Neuron (in vitro differentiated cells): ENCODE data around the gene PPM1M.

Source experiments
- H2AFZ ChIP-seq: one replicate; pipeline ENCODE4 v1.6.1; 2013; ENCODE audit warnings: low read depth, mild to moderate bottlenecking, inconsistent platforms, low read length, moderate library complexity
- H3K27me3 ChIP-seq: one replicate; pipeline ENCODE4 v1.6.1; 2013; ENCODE audit warnings: low read length; ENCODE audit not compliant: insufficient read depth
- H3K36me3 ChIP-seq: one replicate; pipeline ENCODE4 v1.6.1; 2013; ENCODE audit warnings: low read length; ENCODE audit not compliant: insufficient read depth
- H3K4me1 ChIP-seq: one replicate; pipeline ENCODE4 v1.6.1; 2013; ENCODE audit warnings: low read length; ENCODE audit not compliant: insufficient read depth
- H3K4me3 ChIP-seq: 2 replicates; pipeline ENCODE4 v1.5.1; 2013; ENCODE audit warnings: mild to moderate bottlenecking, low read length, moderate library complexity
- H3K9me3 ChIP-seq: one replicate; pipeline ENCODE4 v1.6.1; 2013; ENCODE audit warnings: low read length

PPM1M gene

DNA sequence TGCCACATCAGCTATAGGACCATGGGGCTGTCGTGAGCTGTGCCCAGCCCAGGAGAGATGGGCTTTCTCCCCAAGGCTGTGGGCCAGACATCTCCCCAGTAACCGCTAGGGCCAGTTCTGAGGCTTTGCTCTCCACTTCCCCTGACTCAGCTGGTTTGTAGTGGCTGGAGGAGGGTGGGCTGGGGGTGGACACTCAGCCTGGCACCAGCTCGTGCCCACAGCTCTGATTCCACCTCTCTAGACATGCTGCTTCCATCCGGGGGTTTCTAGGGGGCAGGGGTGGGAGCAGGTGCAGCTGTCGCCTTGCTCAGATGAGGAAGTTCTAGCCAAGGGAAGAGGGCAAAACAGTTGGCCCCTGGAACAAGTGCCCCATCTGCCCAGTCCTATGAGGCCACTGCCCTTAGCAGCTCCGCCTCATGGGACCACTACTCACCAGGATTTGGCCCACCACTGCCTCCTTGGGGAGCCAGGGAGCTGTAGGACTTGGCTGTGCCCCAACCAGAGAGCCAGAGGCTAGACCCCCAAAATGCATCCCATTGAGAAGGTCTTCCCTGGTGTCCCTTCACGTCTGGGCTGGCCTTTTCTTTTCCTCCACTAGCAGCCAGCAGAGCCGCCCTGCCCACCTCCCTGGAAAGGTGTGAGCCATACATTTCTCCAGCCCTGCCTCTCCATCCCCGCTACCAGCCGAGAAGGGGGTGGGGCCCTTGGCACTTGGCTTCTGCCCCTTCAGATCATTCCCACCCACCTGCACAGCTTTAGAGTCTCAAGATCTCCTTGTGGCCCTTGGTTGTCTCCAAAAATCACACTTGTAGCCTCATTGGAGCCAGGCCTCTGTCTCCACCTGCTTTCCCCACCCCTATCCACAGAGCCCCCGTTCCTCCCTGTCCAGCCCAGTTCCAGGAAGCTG is 51.9 kb downstream of the PPM1M start:
- Histone ChIP-seq H3K9me3 (no peaks in the 10 kb centered on the region), H2AFZ (no peak overlapping the region), H3K4me3 (peak overlapping the region; percentile 66), H3K36me3 (peaks cover 9% of the 10 kb centered on the region), H3K4me1 (peaks cover 46% of the 10 kb centered on the region), H3K27me3 (no peaks in the 10 kb centered on the region)

DNA sequence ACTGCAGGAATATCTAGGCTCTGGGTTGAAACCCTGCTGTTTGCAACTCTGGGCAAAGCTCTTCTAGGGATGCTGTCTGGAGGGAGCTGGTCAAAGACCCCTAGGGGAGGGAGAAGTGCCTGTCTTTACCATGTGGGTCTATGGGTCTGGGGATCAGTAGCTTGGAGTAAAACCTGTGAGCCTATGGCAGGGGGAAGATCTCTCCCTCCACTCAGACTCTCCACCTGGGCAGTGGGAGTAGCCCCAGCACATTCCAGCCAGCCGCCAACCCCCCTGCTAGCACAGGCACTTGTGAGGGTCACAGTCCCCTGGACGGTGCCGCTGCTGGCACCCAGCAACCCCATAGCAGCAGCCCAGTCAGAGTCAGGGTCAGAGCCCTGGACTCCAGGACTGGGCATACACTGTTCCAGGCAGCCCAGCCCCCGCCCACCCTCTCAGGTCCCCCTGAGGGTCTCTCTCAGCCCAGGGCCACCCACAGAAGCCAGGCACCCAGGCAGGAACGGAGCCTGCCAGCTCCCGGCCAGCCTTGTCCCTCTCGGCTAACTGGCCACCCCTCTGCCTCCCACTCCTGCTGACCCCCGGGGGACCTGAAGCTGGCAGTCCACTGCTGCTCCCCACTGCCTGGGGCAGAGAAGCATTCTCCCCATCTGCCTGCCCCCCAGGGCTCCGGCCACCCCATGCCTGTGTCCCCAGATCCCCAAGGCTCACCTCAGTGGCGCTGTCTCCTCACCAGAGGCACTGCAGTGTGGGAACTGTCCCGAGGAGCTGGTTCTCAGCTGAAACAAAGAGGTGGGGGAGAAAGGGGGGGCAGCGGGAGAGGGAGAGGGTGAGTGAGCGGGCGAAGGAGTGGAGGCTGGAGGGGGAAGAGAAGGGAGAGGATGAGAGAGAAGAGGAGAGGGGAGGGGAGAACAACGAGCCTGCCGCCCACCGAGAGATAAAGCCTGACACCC is 52.9 kb downstream of the PPM1M start:
- Histone ChIP-seq H2AFZ (no peak overlapping the region), H3K4me3 (peak overlapping the region; percentile 66), H3K27me3 (no peaks in the 10 kb centered on the region), H3K36me3 (peaks cover 2% of the 10 kb centered on the region), H3K9me3 (no peaks in the 10 kb centered on the region), H3K4me1 (peaks cover 52% of the 10 kb centered on the region)

DNA sequence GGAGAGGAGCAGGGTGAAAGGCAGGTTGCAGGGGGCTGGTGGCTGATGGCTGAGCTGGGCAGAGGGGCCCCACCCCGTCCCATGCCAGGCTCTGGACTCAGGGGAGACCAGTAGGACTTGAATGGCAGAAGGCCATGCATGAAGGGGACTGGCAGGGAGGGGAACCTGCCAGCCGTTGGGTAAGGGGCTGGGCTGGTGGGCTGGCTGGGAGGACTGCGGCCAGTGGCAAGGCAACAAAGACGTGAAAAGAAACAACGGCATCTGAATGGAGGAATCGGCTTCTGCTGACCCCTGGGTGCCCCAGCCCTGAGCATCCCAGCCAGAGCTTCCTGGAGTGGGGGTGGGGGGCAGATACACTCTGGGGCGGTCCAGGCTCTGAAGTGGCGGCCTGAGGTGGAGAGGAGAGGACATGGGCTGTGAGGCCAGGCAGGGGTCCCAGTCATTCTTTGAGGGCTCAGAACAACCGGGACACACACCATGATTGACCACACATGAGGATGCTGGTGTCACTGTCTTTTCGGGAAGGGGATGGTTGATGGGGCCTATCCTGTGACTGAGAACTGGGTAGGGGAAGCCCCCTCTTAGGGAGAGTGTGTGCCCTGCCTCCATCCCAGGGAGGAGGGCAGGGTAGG is 53.8 kb downstream of the PPM1M start:
- H3K27me3 ChIP-seq, result no peaks in the 10 kb centered on the region
- H2AFZ ChIP-seq, result no peak overlapping the region
- peaks cover 52% of the 10 kb centered on the region for H3K4me1 ChIP-seq
- no peaks in the 10 kb centered on the region for H3K36me3 ChIP-seq
- H3K4me3 ChIP-seq, result peak overlapping the region; percentile 66
- no peaks in the 10 kb centered on the region for H3K9me3 ChIP-seq
